HepG2 (cell line): Measurements from ENCODE around the gene MTHFD1L. TPM values are rescaled to one million over a fixed set of nuclear protein-coding genes. Genes with fewer than 3 reads are reported as not detected.

ENCODE experiments used
- ATF1 ChIP-seq: IDR thresholded peaks from 2 replicates; pipeline ENCODE4 v1.6.1; 2016; ENCODE audit warnings: mild to moderate bottlenecking, control low read depth
- BCLAF1 ChIP-seq: fragments of 450-650 bp; IDR thresholded peaks from 2 replicates; pipeline ENCODE4 v1.6.1; 2017; ENCODE audit warnings: mild to moderate bottlenecking
- CHCHD3 ChIP-seq: sonication (generic); formaldehyde crosslinking; IDR thresholded peaks from 2 replicates; pipeline ENCODE4 v1.8.0; 2022; ENCODE audit warnings: mild to moderate bottlenecking, missing genetic modification reagents, moderate library complexity
- DBP ChIP-seq: sonication (generic); formaldehyde crosslinking; IDR thresholded peaks from 2 replicates; pipeline ENCODE4 v1.4.0; 2020; ENCODE audit warnings: missing genetic modification reagents; ENCODE audit errors: not compliant biosample characterization
- FOXA3 ChIP-seq: IDR thresholded peaks from 2 replicates; pipeline ENCODE4 v1.6.1; 2016; ENCODE audit warnings: missing genetic modification reagents, missing compliant biosample characterization
- IRF9 ChIP-seq: sonication (generic); formaldehyde crosslinking; IDR thresholded peaks from 2 replicates; pipeline ENCODE4 v1.8.0; 2022; ENCODE audit warnings: missing genetic modification reagents, mild to moderate bottlenecking, borderline replicate concordance
- KAT8 ChIP-seq: IDR thresholded peaks from 2 replicates; pipeline ENCODE4 v1.6.1; 2016; ENCODE audit warnings: missing genetic modification reagents, missing compliant biosample characterization
- MBD4 ChIP-seq: IDR thresholded peaks from 2 replicates; pipeline ENCODE4 v1.6.1; 2012; ENCODE audit warnings: low read length, inconsistent platforms, borderline replicate concordance
- MYNN ChIP-seq: sonication (generic); formaldehyde crosslinking; IDR thresholded peaks from 2 replicates; pipeline ENCODE4 v1.4.0; 2020; ENCODE audit warnings: mild to moderate bottlenecking, low read depth, missing genetic modification reagents
- PCBP1 ChIP-seq: fragments of 200-400 bp; formaldehyde crosslinking; IDR thresholded peaks from 2 replicates; pipeline ENCODE4 v1.6.1; 2017; ENCODE audit warnings: mild to moderate bottlenecking, low read depth, low read length, borderline replicate concordance
- RARG ChIP-seq: sonication (generic); formaldehyde crosslinking; IDR thresholded peaks from 2 replicates; pipeline ENCODE4 v1.4.0; 2020; ENCODE audit warnings: low read depth, mild to moderate bottlenecking, missing genetic modification reagents
- RERE ChIP-seq: IDR thresholded peaks from 2 replicates; pipeline ENCODE4 v1.6.1; 2016; ENCODE audit warnings: low read depth, missing genetic modification reagents, missing compliant biosample characterization
- SETDB1 ChIP-seq: sonication (generic); formaldehyde crosslinking; IDR thresholded peaks from 2 replicates; pipeline ENCODE4 v1.5.1; 2020; ENCODE audit warnings: missing genetic modification reagents, mild to moderate bottlenecking, borderline replicate concordance
- ZNF138 ChIP-seq: sonication (generic); formaldehyde crosslinking; IDR thresholded peaks from 2 replicates; pipeline ENCODE4 v1.5.0; 2020; ENCODE audit warnings: mild to moderate bottlenecking, low read depth, missing genetic modification reagents
- ZNF333 ChIP-seq: sonication (generic); formaldehyde crosslinking; IDR thresholded peaks from 2 replicates; pipeline ENCODE4 v1.4.0; 2020; ENCODE audit warnings: mild to moderate bottlenecking, missing genetic modification reagents, borderline replicate concordance
- ZNF430 ChIP-seq: sonication (generic); formaldehyde crosslinking; IDR thresholded peaks from 2 replicates; pipeline ENCODE4 v1.9.0; 2021; ENCODE audit warnings: mild to moderate bottlenecking, missing genetic modification reagents
- ZNF562 ChIP-seq: sonication (generic); formaldehyde crosslinking; IDR thresholded peaks from 2 replicates; pipeline ENCODE4 v1.8.0; 2022; ENCODE audit warnings: missing genetic modification reagents, borderline replicate concordance
- ZNF713 ChIP-seq: sonication (generic); formaldehyde crosslinking; IDR thresholded peaks from 2 replicates; pipeline ENCODE4 v1.4.0; 2020; ENCODE audit warnings: mild to moderate bottlenecking, missing genetic modification reagents
- ZNF737 ChIP-seq: sonication (generic); formaldehyde crosslinking; IDR thresholded peaks from 2 replicates; pipeline ENCODE4 v1.5.0; 2020; ENCODE audit warnings: missing genetic modification reagents, mild to moderate bottlenecking, borderline replicate concordance
- polyA plus RNA-seq, 8 experiments: library from polyadenylated mRNA; depleted of rRNA in 3 of 8; stranded (reverse) in 7 of 8; unstranded in 1 of 8; fragments of >200 nt; fragmentation: Illumina TruSeq in 4 of 8; extraction: Trizol in 4 of 8; gene quantifications; 2 replicates each; pipeline versions ENCODE4 v1.2.1 to v1.2.3, GENCODE V29; 2011 to 2016; ENCODE audit warnings: low read depth in 4 of 8, missing spikeins in 1 of 8, mixed read lengths in 1 of 8; ENCODE audit not compliant: insufficient read depth in 1 of 8
- total RNA-seq, 5 experiments: library from RNA; depleted of rRNA; stranded (reverse); fragments of >200 nt; fragmentation: Illumina TruSeq; extraction: Trizol; gene quantifications; 2 replicates each; pipeline ENCODE4 v1.2.3, GENCODE V29; 2016; ENCODE audit warnings: low read depth in 1 of 5

MTHFD1L gene
- total and polyA plus RNA-seq, 2 of the 13 experiments (the other 11 are each of a cell fraction or from before 2014, with no cell fraction given), result 24.0 to 39.6 TPM

- TF ChIP-seq ZNF737 (CRISPR knock-in tag) (no peak; the same call in 1 of the 2 replicates), ZNF562 (CRISPR knock-in tag) (no peak), RERE (CRISPR knock-in tag) (no peak), MYNN (no peak), RARG (CRISPR knock-in tag) (no peak), ZNF430 (CRISPR knock-in tag) (no peak), PCBP1 (no peak), IRF9 (CRISPR knock-in tag) (no peak), ZNF713 (CRISPR knock-in tag) (no peak), ZNF333 (no peak), KAT8 (CRISPR knock-in tag) (peak; percentile 37; the same call in 1 of the 2 replicates), FOXA3 (CRISPR knock-in tag) (peak; percentile 97), BCLAF1 (no peak), ATF1 (CRISPR knock-in tag) (peak; percentile 58; the same call in 1 of the 2 replicates), CHCHD3 (CRISPR knock-in tag) (no peak), DBP (no peak), ZNF138 (CRISPR knock-in tag) (no peak), SETDB1 (CRISPR knock-in tag) (no peak), MBD4 (no peak)
Measured at GRCh38 chr6:150878347-150879213, 13.1 kb downstream of the MTHFD1L start (continued).
